Measurements from ENCODE around the gene LAMA5.

LAMA5 gene

GRCh38 chr20:62280303-62280702 is 86.8 kb downstream of the LAMA5 start:
- TF ChIP-seq MAX (IDR thresholded peaks at IDR 0.05) (no peak), EP300 (IDR thresholded peaks at IDR 0.05; ENCODE audit: borderline replicate concordance) (no peak), NFIC (IDR thresholded peaks at IDR 0.05) (no peak), TEAD4 (IDR thresholded peaks at IDR 0.05) (no peak), YY1 (IDR thresholded peaks at IDR 0.05; ENCODE audit: low read depth) (no peak)

GRCh38 chr20:62277253-62277652 is 89.9 kb downstream of the LAMA5 start:
- no peak for TF ChIP-seq TEAD4 (IDR thresholded peaks at IDR 0.05)
- TF ChIP-seq MAX (IDR thresholded peaks at IDR 0.05), result no peak
- no peak for TF ChIP-seq NFIC (IDR thresholded peaks at IDR 0.05)
- no peak for TF ChIP-seq TAF1 (IDR thresholded peaks at IDR 0.05; ENCODE audit: low read depth)

GRCh38 chr20:62276439-62276838 is 90.7 kb downstream of the LAMA5 start:
- TF ChIP-seq EP300 (IDR thresholded peaks at IDR 0.05; ENCODE audit: borderline replicate concordance), result no peak
- TF ChIP-seq ZBTB7A (IDR thresholded peaks at IDR 0.05; ENCODE audit: low read depth), result no peak
- TF ChIP-seq CREB1 (IDR thresholded peaks at IDR 0.05; ENCODE audit: low read depth), result no peak
- TF ChIP-seq TAF1 (IDR thresholded peaks at IDR 0.05; ENCODE audit: low read depth), result no peak
- no peak for TF ChIP-seq FOXM1 (IDR thresholded peaks at IDR 0.05; ENCODE audit: borderline replicate concordance, low read depth)
- no peak for TF ChIP-seq MAX (IDR thresholded peaks at IDR 0.05)
- no peak for TF ChIP-seq EGR1 (IDR thresholded peaks at IDR 0.05)
- no peak for TF ChIP-seq TEAD4 (IDR thresholded peaks at IDR 0.05)

- TF ChIP-seq REST (IDR thresholded peaks at IDR 0.05; ENCODE audit: low read depth), result no peak
- TF ChIP-seq EP300 (IDR thresholded peaks at IDR 0.05; ENCODE audit: borderline replicate concordance), result no peak
- TF ChIP-seq TAF1 (IDR thresholded peaks at IDR 0.05; ENCODE audit: low read depth), result no peak
These were observed 91.9 kb downstream of the LAMA5 start for GRCh38 chr20:62275219-62275618.

- TF ChIP-seq TAF1 (IDR thresholded peaks at IDR 0.05; ENCODE audit: low read depth) (no peak), EP300 (IDR thresholded peaks at IDR 0.05; ENCODE audit: borderline replicate concordance) (no peak), CEBPB (IDR thresholded peaks at IDR 0.05) (no peak), MAX (IDR thresholded peaks at IDR 0.05) (no peak), REST (IDR thresholded peaks at IDR 0.05; ENCODE audit: low read depth) (no peak), ZBTB7A (IDR thresholded peaks at IDR 0.05; ENCODE audit: low read depth) (no peak), EGR1 (IDR thresholded peaks at IDR 0.05) (no peak), YY1 (IDR thresholded peaks at IDR 0.05; ENCODE audit: low read depth) (no peak), USF1 (IDR thresholded peaks at IDR 0.05) (no peak), TCF12 (IDR thresholded peaks at IDR 0.05; ENCODE audit: low read depth) (no peak), NFIC (IDR thresholded peaks at IDR 0.05) (no peak), FOXM1 (IDR thresholded peaks at IDR 0.05; ENCODE audit: borderline replicate concordance, low read depth) (no peak), RAD21 (IDR thresholded peaks at IDR 0.05; ENCODE audit: low read depth) (no peak), CREB1 (IDR thresholded peaks at IDR 0.05; ENCODE audit: low read depth) (no peak)
These were observed 92.7 kb downstream of the LAMA5 start for GRCh38 chr20:62274332-62274950.

GRCh38 chr20:62273416-62273815 is 93.7 kb downstream of the LAMA5 start:
- TF ChIP-seq USF1 (IDR thresholded peaks at IDR 0.05), result no peak
- no peak for TF ChIP-seq EGR1 (IDR thresholded peaks at IDR 0.05)
- TF ChIP-seq REST (IDR thresholded peaks at IDR 0.05; ENCODE audit: low read depth), result no peak
- no peak for TF ChIP-seq TEAD4 (IDR thresholded peaks at IDR 0.05)
- TF ChIP-seq MAX (IDR thresholded peaks at IDR 0.05), result no peak
- no peak for TF ChIP-seq NFIC (IDR thresholded peaks at IDR 0.05)
- no peak for TF ChIP-seq CEBPB (IDR thresholded peaks at IDR 0.05)
- TF ChIP-seq ZBTB7A (IDR thresholded peaks at IDR 0.05; ENCODE audit: low read depth), result no peak
- TF ChIP-seq RAD21 (IDR thresholded peaks at IDR 0.05; ENCODE audit: low read depth), result no peak
- no peak for TF ChIP-seq YY1 (IDR thresholded peaks at IDR 0.05; ENCODE audit: low read depth)
- TF ChIP-seq TCF12 (IDR thresholded peaks at IDR 0.05; ENCODE audit: low read depth), result no peak
- no peak for TF ChIP-seq FOXM1 (IDR thresholded peaks at IDR 0.05; ENCODE audit: borderline replicate concordance, low read depth)
